Activated T-helper 1 cell treated with anti-CD3 and anti-CD28 coated beads, Interleukin-12 subunit alpha, Interleukin-12 subunit beta, Interleukin-2, Interleukin-4 antibody, amounts not matched to agents 30 ng/mL and 10 ng/mL and 1 ng/mL, durations not matched to agents 14 hours and 24 hours and 36 hours (primary cell): ENCODE data around the gene MINAR2. TPM values are rescaled to one million over a fixed set of nuclear protein-coding genes. Genes with fewer than 3 reads are reported as not detected.

Experiments
- DNase-seq: peaks from one replicate; pipeline ENCODE4 v3.0.0; 2021; ENCODE audit warnings: low spot score
- H3K27ac Mint-ChIP-seq: one replicate; pipeline ENCODE4 v1.8.0; 2021; ENCODE audit warnings: mild to moderate bottlenecking, mixed read lengths
- H3K27me3 Mint-ChIP-seq: one replicate; pipeline ENCODE4 v1.8.0; 2022; ENCODE audit warnings: mild to moderate bottlenecking, moderate library complexity, mixed read lengths; ENCODE audit not compliant: insufficient read depth
- H3K36me3 Mint-ChIP-seq: one replicate; pipeline ENCODE4 v1.8.0; 2021; ENCODE audit warnings: low read depth, mixed read lengths
- H3K4me1 Mint-ChIP-seq: one replicate; pipeline ENCODE4 v1.8.0; 2021; ENCODE audit warnings: low read depth, mixed read lengths
- H3K4me3 Mint-ChIP-seq: one replicate; pipeline ENCODE4 v1.8.0; 2021; ENCODE audit warnings: mild to moderate bottlenecking, moderate library complexity, mixed read lengths
- H3K9me3 Mint-ChIP-seq: one replicate; pipeline ENCODE4 v1.8.0; 2021; ENCODE audit warnings: mixed read lengths
- intact Hi-C: fragments of 100-400 bp; cut with micrococcal nuclease; formaldehyde crosslinking; loops from one replicate; pipeline ENCODE4 v1.15.1; 2024
- total RNA-seq: library from RNA; stranded (reverse); gene quantifications from 2 replicates; pipeline ENCODE4 v1.2.3, GENCODE V29; 2022

Gene MINAR2
- total RNA-seq, 1 donor from 2014 or later: not detected

DNA sequence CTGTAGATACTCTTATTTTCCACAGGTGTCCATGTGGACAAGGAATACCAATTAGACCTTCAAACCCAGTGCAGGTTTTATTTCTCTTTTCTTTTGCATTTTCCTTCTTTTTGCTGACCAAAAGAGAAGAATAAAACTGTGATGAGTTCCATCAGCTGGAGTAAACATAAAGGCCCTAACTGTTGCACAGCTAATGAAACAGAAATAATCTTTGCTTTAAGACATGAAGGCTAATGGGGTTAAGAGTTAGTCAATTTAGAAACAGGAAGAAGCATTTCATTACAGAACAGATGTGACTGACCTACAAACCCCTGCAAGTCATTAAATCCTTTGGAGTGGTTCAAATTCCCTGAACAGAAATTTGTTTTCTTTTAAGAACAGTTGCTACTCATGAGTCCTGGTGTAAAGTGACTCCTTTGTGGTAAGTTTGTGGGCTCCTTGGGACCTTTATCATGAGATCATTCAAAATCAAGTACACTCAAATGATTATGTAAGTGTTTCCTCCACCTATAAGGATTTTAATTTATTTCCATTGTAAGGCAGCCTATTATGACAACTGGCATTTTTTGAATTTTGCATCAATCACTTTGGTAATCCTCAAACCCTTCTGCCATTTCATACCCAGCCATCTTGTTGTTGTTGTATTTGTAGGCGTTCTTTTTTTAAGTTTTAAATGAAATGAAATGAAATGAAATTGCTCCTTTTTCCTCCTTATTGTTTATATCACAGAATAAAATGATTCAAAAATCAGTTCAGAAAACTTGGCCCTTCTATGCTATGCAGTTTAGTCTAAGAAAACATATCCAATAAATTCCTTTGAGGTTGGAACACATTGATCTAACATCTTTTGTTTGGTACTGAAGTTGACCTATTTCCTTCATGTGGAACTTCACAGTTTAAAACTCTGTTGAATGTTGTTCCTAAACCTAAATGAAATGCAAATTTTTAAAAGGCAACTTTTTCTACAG lies 1.3 kb downstream of the MINAR2 start:
- Mint-ChIP-seq H3K27me3 (no peaks in the 10 kb centered on the region), H3K36me3 (no peaks in the 10 kb centered on the region), H3K27ac (no peak overlapping the region), H3K9me3 (no peaks in the 10 kb centered on the region), H3K4me1 (no peaks in the 10 kb centered on the region), H3K4me3 (no peak overlapping the region)
- no peak for DNase-seq
- intact Hi-C loops: no loop called here

DNA sequence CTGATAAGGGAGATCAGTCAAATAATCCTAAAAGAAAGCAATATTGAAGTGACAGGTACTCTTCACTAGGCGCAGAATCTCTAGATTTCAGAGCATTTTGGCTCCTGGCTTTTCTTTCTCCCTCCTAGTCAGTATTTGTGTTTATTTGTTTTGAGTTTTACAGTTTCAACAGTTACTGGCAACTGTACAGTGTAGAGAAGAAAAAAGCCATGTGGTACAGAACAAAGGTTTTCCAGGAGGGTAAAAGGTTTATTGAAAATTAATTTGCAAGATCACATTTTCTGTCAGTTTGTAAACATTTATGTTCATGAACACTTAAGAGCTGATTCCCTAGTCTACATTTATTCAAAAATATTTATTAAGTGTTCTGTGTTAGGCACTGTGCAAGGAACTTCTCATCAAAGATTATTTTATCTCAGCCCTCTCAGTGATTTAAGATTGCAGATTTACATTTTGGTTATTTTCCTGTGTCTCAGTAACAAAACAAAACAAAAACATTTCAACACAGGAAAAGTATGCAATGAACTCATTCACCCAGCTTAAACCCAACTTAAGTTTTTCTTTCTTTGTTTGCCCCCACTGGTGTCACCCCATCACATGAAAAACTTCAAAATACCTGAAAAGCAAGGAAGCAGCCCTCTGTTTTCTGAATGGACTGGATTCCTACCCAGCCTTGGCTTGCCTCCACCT lies 12.9 kb downstream of the MINAR2 start:
- Mint-ChIP-seq H3K27me3 (peaks cover 8% of the 10 kb centered on the region), H3K4me1 (no peaks in the 10 kb centered on the region), H3K27ac (no peak overlapping the region), H3K4me3 (no peak overlapping the region), H3K36me3 (no peaks in the 10 kb centered on the region), H3K9me3 (no peaks in the 10 kb centered on the region)
- no peak for DNase-seq
- intact Hi-C loops: no loop called here

DNA sequence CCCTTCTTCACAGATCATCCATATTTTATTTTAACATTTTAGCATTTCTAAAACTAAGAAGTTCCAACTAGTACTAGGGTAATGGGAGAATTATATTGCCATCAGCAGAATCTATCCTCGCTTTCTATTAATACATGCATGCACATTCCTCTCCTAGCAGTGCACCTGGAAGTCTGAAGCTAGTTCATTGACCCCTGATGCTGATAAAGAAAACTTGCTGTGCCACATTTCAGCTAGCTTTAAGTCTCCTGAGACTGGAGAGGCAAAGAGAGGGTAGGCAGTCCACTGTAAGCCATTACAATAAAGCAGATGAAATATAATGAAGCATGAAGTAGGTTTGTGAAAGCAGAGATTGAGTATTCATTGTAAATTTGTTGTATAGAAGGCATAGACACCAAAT lies 15.8 kb downstream of the MINAR2 start:
- intact Hi-C loops: no loop called here
- Mint-ChIP-seq H3K4me3 (no peak overlapping the region), H3K27ac (no peak overlapping the region), H3K36me3 (no peaks in the 10 kb centered on the region), H3K4me1 (no peaks in the 10 kb centered on the region), H3K9me3 (no peaks in the 10 kb centered on the region), H3K27me3 (peaks cover 3% of the 10 kb centered on the region)
- DNase-seq: no peak

DNA sequence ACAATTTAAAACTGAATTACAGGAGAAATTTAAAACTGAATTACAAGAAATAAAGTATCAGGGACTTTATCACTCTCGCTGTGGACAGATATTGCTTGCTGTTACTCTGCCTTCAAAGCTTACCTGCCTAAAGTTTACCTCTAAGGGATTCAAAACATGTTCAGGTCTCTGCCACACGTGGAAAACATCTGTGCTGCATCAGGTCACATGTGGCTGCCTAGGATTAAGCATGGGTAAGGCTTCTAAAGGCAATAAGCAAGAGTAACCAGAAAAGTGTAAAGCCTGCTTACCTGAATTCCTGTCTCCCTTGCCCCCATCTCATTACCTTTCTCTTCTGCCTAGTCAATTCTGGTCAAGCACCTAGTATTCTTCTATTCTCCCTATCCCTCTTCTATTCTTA lies 18.9 kb downstream of the MINAR2 start:
- H3K36me3 Mint-ChIP-seq: no peaks in the 10 kb centered on the region
- intact Hi-C loops: loop anchor here (5.0 kb wide), 1 partner anchor 404 kb away; no protein-coding TSS in a partner anchor
- no peak for DNase-seq
- no peak overlapping the region for H3K27ac Mint-ChIP-seq
- H3K4me1 Mint-ChIP-seq: no peaks in the 10 kb centered on the region
- no peaks in the 10 kb centered on the region for H3K9me3 Mint-ChIP-seq
- H3K4me3 Mint-ChIP-seq: no peak overlapping the region
- no peaks in the 10 kb centered on the region for H3K27me3 Mint-ChIP-seq

DNA sequence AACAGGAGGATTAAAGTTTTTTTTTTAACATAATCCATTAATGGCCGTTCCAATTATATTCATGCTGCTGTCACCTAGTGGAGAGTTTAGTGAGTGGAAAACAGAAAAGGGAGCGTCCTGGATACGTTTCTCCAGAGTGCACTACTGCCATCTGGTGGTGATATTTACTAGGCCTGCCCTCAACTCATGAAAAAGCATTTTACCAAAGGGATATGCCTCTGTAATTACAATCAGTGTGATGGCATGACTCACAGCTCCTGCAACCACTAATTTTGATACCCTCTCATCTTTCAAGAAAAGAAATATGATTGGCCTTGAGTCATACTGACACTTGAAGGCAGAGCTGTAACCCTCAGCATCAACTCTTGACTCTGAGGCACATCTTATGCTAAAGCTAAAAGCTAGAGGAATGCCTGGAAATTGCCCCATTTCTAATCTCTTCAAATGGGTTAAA lies 20.1 kb downstream of the MINAR2 start:
- Mint-ChIP-seq H3K27ac (no peak overlapping the region), H3K36me3 (no peaks in the 10 kb centered on the region)

DNA sequence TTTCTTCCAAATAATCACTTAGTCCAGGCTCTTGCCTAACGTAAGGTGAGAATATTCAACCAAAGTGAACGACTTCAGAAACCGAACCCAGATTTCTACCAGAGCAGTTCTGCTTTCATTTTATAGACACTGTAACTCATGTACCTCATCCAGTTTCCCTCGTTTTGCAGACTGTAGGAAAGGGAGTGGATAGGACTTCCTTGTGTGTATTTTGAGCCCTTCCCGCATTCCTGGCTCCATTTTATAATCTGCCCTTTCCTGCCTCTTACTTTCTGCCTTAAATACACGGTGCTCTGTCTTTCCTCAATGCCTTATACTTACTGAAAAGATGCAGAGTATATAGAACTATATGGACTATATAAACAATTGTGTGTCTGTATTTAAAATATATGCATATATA lies 20.8 kb downstream of the MINAR2 start:
- Mint-ChIP-seq H3K36me3 (no peaks in the 10 kb centered on the region), H3K9me3 (no peaks in the 10 kb centered on the region), H3K27me3 (no peaks in the 10 kb centered on the region), H3K4me1 (no peaks in the 10 kb centered on the region), H3K4me3 (no peak overlapping the region), H3K27ac (no peak overlapping the region)
- DNase-seq: no peak
- intact Hi-C loops: loop anchor here (1.0 to 5.0 kb wide), 3 partner anchors 104 to 863 kb away; no protein-coding TSS in a partner anchor

More for the DNA sequence above, 20.1 kb downstream of the MINAR2 start:
- intact Hi-C loops: loop anchor here (1.0 to 5.0 kb wide), 3 partner anchors 104 to 863 kb away; no protein-coding TSS in a partner anchor
- Mint-ChIP-seq H3K4me1 (no peaks in the 10 kb centered on the region), H3K27me3 (no peaks in the 10 kb centered on the region), H3K9me3 (no peaks in the 10 kb centered on the region), H3K4me3 (no peak overlapping the region)
- DNase-seq: peak; percentile 38

DNA sequence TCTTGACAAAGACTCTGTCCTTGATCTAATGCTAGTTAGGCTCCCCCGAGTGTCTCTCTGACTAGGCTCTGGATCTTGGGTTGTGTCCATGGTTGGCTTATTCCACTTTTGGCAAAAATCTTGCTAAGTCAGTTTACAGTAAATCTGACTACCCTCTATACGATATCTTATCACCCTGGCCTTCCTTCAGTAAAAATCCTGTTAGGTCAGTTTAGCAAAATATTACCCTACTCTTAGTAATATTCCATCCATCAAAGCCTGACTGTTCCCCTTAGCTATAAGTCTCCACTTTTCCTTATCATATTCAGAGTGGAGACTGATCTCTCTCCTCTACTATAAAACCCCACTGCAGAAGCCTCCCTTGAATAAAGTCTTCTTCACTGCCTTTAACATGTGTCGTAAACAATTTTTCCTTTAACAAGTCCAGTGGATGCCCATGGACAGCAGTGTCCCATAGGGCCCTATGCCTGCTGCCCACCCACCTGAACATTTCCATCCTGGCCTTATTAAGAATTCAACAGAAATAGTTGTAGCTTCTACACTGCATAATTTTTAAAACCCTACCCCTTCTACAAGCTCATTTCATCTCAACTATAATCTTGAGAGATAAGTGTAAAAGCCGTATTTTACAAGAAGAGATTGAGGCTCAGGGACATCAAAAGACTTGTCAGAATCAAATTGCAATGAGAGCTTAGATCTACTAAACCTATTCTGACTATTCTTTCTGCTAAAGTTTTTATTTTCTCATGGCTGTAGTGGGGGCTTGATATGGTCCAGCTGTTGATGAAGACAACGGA lies 22.3 kb downstream of the MINAR2 start:
- Mint-ChIP-seq H3K27ac (no peak overlapping the region), H3K36me3 (no peaks in the 10 kb centered on the region), H3K4me1 (no peaks in the 10 kb centered on the region), H3K9me3 (no peaks in the 10 kb centered on the region), H3K27me3 (no peaks in the 10 kb centered on the region), H3K4me3 (no peak overlapping the region)
- intact Hi-C loops: no loop called here
- DNase-seq: no peak

DNA sequence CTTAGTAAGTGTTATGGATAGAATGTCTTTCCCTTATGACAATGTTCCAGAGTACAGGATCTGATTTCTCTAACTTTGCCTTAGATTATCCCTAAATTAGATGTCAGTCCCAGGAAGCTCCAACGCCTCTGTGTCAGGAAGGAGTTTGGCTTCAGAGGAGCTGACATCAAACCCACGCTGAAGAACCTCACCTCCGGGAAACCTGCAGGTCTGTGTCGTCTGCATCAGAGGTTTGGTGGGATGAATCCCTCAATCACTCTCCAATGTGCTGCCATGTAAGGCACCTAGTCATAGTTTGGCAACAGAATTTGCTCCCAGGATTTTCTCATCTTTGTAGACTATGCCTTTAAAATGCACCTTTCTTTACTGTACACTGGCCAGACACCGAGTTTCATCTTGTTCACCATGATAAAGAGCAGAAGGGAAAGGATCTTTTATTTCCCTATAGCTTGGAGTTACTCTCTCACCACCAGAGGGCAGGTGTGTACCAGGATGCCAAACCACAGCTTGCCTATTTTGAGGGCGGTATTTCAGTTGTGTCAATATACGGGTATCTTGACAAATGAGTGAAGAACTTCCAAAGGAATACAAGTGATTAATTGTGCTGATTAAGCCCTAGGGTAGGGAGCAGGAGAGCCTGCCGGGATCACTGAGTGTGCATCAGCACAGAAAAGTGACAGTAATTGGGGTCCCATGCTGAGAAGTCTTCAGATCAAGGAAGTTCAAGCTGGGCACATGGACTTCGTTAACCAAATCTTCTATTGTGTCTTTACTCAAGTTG lies 23.4 kb downstream of the MINAR2 start:
- DNase-seq: peak; percentile 11
- no peaks in the 10 kb centered on the region for H3K27me3 Mint-ChIP-seq
- intact Hi-C loops: loop anchor here (1.0 kb wide), 1 partner anchor 81 kb away; no protein-coding TSS in a partner anchor
- H3K9me3 Mint-ChIP-seq: no peaks in the 10 kb centered on the region
- no peak overlapping the region for H3K27ac Mint-ChIP-seq
- H3K4me3 Mint-ChIP-seq: no peak overlapping the region
- no peaks in the 10 kb centered on the region for H3K36me3 Mint-ChIP-seq
- H3K4me1 Mint-ChIP-seq: no peaks in the 10 kb centered on the region

DNA sequence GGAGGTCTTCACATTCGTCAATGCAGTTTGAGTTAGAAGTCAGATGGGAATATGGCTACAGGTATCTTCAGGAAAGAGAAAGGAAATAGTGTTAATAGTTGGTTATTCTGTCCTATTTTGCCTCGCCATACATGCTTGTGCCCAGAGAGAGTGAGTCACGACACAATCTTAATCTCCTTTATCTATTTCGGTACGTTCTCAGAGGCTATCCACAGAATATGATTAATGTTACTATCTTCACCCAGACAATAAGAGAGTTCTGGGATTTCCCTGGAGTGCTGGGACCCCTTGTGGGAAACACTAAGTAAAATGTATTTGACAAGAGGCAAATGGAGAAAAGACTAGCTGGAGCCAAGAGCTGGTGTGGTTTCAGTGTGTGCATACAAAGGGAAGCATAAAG lies 25.5 kb downstream of the MINAR2 start:
- Mint-ChIP-seq H3K9me3 (no peaks in the 10 kb centered on the region), H3K27me3 (peaks cover 2% of the 10 kb centered on the region), H3K4me1 (no peaks in the 10 kb centered on the region), H3K4me3 (no peak overlapping the region), H3K27ac (no peak overlapping the region), H3K36me3 (no peaks in the 10 kb centered on the region)
- no peak for DNase-seq
- intact Hi-C loops: no loop called here

DNA sequence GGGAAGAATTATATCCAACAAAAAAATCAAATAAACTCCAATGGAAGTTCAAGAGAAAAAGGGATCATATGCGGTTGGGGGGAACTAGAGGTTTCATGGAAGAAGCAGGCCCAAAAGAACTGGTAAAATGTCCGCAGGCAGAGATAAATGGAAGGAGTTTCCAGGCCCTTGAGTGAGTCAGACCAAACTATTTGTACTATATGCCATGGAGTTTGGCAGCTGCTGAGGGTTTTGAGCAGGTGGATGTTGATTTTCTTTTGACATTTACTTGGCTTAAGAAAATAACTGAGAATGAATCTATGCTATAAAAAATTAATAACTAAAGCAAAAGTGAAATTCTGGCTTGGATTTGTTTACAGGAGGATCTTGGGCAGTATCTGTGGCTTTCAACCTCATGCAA lies 33.7 kb downstream of the MINAR2 start:
- H3K4me1 Mint-ChIP-seq: no peaks in the 10 kb centered on the region
- no peaks in the 10 kb centered on the region for H3K36me3 Mint-ChIP-seq
- H3K4me3 Mint-ChIP-seq: no peak overlapping the region
- H3K27ac Mint-ChIP-seq: no peak overlapping the region
- H3K27me3 Mint-ChIP-seq: peaks cover 3% of the 10 kb centered on the region
- intact Hi-C loops: no loop called here
- no peaks in the 10 kb centered on the region for H3K9me3 Mint-ChIP-seq
- DNase-seq: no peak

DNA sequence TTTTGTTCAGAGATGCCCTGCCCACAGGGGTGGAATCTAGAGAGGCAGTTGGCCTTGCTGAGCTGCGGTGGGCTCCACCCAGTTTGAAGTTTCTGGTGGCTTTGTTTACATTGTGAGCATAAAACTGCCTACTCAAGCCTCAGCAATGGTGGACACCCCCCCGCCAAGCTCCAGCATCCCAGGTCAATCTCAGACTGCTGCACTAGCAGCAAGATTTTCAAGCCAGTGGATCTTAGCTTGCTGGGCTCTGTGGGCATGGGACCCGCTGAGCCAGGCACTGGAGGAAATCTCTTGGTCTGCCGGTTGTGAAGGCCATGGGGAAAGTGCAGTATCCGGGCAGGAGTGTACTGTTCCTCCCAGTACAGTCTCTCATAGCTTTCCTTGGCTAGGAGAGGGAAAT lies 55.5 kb downstream of the MINAR2 start:
- Mint-ChIP-seq H3K9me3 (peaks cover 8% of the 10 kb centered on the region), H3K27me3 (no peaks in the 10 kb centered on the region), H3K27ac (no peak overlapping the region), H3K4me3 (no peak overlapping the region), H3K4me1 (no peaks in the 10 kb centered on the region), H3K36me3 (no peaks in the 10 kb centered on the region)
- intact Hi-C loops: no loop called here
- DNase-seq: no peak

DNA sequence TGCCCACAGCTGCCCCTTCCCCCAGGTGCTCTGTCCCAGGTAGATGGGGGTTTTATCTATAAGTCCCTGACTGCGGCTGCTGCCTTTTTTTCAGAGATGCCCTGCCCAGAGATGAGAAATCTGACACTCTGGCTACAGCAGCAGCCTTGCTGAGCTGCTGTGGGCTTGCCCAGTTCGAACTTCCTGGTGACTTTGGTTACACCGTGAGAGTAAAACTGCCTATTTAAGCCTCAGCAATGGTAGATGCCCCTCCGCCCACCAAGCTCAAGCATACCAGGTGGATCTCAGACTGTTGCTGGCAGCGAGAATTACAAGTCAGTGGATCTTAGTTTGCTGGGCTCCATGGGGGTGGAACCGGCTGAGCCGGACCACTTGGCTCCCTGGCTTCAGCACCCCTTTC lies 56.8 kb downstream of the MINAR2 start:
- intact Hi-C loops: no loop called here

More for the DNA sequence above, 56.8 kb downstream of the MINAR2 start:
- DNase-seq: no peak
- Mint-ChIP-seq H3K27me3 (no peaks in the 10 kb centered on the region), H3K36me3 (no peaks in the 10 kb centered on the region), H3K9me3 (no peaks in the 10 kb centered on the region), H3K4me1 (no peaks in the 10 kb centered on the region), H3K4me3 (no peak overlapping the region), H3K27ac (no peak overlapping the region)
